TTC549 (cell line): Measurements from ENCODE around the gene CHKA.

ENCODE experiments used
- FAIRE-seq: peaks from 2 replicates; lab custom pipeline; 2012; peaks lifted over from hg19 to GRCh38; lab: Jason Lieb, UNC

Gene CHKA

DNA sequence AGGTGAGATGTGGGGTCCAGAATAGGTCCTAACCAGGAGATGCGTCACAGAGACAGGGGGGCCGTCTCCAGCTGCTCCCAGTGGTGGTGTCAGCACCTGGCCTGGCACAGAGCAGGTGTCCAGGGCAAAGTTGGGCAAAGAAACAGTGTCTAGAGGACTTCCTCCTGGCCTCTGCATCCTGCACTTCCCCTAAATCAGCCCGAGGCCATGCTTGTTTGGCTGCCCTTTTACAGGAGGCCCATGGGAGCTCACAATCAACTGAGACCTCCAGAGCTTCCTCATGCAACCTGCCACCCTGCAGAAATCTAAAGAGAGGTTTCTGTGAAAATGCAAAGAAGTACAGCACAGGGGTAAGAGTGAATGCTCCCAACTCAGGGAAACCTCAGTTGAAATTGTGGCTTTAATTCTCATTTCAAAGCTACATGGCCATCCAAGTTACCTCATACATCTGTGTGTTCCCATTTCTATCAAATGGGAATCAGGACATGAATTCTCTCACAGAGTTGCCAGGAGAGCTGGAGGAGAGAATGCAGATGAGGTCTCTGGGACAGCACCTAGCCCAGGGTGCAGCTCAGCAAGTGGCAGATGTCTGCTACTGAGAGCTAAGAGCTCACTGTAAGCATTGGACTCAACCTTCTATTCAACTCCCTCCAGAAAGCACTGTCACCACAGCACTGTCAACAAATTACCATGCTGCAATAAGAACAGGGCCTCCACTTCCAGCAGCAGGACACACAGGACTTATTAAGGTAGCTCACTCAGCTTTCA, 49.7 kb downstream of the CHKA start:
- FAIRE-seq = no peak

GRCh38 chr11:68067991-68068390, 53.2 kb downstream of the CHKA start:
- FAIRE-seq = no peak

- FAIRE-seq = no peak
Measured at GRCh38 chr11:68066742-68067141, 54.4 kb downstream of the CHKA start.

DNA sequence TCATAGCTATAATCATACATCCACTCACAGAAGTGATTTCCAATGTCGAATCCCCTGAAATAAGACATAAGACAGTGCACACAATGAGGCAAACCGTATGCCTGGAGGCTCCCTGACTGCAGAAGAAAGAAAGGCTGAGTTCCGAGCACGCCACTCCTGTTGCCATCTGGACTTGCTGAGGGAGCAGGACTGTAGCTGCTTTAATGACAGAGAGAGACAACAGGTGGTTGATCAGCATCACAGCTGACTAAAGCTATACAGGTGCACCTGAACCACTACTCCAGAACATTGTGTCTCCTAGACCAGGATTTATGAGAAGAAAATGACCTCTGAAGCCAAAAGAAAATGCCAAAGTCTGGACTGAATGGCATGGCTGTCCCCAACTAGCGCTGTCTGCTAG, 55.3 kb downstream of the CHKA start:
- no peak for FAIRE-seq

- no peak for FAIRE-seq
Measured at GRCh38 chr11:68064926-68065325, 56.3 kb downstream of the CHKA start.

DNA sequence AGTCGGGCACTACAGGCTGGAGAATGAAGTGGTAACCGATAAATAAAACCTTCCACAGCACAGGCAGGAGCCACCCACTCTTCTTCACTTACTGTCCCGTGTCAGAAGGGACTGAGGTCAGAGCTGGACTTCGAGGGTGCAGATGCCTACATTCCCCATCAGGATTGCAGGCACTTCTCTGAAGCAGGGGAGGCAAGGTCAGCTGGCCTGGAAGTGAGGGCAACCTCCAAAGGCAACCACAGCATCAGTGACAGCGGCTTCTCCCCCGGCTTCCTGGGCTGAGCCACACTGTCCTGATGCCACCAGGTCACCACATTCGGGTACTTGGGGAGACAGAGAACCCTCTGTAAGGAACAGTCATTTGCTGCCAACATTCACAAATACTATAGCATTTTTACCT, 59.7 kb downstream of the CHKA start:
- FAIRE-seq = no peak

DNA sequence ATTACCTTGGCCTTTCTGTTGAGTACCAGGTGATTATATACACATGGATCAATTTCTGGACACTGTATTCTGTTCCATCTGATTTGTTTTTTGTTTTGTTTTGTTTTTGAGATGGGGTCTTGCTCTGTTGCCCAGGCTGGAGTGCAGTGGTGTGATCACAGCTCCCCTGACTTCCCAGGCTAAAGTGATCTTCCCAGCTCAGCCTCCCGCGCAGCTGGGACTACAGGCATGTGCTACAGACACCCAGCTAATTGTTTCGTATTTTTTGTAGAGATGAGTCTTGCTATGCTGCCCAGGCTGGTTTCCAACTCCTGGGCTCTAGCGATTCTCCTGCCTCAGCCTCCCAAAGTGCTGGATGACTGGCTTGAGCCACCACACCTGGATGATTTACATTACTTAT, 63.4 kb downstream of the CHKA start:
- no peak for FAIRE-seq

- FAIRE-seq = no peak
Measured at GRCh38 chr11:68056317-68057285, 64.6 kb downstream of the CHKA start.

DNA sequence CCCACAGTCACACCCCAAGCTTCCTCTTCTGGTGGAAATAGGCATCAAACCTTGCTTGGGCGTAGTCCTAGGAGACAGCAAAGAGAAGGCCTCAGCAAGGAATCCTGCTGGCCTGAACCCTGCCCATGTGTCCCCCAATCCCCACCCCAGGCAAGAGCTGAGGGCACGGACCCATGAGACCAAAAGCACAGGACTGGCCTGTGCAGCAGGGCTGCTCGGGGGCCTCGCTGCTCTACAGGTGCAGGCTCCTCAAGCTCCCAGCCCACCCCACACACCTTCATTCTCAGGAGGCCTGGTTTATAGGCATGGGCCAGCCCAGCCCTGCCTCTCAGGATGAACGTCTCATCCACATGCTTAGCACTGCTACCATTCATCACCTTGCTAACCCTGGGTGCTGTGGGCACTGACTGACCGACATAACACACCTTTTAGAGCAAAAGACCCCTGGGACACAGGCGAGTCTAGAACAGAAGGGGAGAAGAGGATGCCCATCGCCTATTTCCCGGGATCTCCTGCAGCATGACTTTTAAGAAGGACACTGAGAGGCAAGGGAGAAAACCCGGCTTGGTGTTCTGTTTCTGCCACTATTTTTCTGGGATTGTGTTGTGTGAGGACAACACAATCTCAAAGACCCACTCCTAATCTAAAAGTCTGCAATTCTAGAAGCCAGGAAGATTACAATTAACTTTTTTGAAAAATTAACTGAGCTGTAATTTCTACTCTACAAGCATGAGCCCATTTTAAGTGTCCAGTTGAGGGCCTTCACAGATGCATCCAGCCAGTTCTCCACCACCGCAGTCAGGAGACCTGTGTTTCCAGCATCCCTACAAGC, 67.0 kb downstream of the CHKA start:
- no peak for FAIRE-seq

- no peak for FAIRE-seq
Measured at GRCh38 chr11:68053117-68053516, 68.1 kb downstream of the CHKA start.

GRCh38 chr11:68052137-68052873, 68.9 kb downstream of the CHKA start:
- FAIRE-seq = no peak

- FAIRE-seq = no peak
Measured at GRCh38 chr11:68051191-68052136, 69.7 kb downstream of the CHKA start.

- FAIRE-seq = no peak
Measured at GRCh38 chr11:68050371-68050841, 70.8 kb downstream of the CHKA start.

GRCh38 chr11:68049509-68050370, 71.4 kb downstream of the CHKA start:
- FAIRE-seq = no peak

DNA sequence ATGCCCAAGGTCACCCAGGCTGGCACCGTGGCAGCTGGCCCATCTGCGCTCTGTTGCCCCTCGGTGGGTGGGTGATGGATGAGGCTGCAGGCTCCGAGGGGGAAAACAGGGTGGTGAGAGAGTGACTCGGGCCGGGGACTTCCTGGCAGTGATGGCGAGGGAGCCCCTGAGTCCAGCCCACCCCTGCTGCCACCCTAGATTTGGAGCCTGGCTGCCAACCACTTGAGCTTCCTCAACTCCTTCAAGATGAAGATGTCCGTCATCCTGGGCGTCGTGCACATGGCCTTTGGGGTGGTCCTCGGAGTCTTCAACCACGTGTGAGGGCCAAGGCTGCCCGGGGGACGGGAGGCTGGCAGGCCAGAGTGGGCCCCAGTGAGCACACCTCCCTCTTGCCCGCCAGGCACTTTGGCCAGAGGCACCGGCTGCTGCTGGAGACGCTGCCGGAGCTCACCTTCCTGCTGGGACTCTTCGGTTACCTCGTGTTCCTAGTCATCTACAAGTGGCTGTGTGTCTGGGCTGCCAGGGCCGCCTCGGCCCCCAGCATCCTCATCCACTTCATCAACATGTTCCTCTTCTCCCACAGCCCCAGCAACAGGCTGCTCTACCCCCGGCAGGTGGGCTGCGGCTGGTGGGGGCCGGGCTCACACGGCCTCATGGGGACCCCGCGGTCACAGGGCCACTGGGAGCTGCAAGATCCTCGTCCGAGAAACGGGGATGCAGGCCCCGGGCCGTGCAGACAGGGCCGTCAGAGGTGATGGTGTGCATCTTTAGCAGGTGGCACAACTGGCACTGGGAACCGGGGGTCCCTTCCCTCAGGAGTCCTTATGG, 72.3 kb downstream of the CHKA start:
- FAIRE-seq = no peak

DNA sequence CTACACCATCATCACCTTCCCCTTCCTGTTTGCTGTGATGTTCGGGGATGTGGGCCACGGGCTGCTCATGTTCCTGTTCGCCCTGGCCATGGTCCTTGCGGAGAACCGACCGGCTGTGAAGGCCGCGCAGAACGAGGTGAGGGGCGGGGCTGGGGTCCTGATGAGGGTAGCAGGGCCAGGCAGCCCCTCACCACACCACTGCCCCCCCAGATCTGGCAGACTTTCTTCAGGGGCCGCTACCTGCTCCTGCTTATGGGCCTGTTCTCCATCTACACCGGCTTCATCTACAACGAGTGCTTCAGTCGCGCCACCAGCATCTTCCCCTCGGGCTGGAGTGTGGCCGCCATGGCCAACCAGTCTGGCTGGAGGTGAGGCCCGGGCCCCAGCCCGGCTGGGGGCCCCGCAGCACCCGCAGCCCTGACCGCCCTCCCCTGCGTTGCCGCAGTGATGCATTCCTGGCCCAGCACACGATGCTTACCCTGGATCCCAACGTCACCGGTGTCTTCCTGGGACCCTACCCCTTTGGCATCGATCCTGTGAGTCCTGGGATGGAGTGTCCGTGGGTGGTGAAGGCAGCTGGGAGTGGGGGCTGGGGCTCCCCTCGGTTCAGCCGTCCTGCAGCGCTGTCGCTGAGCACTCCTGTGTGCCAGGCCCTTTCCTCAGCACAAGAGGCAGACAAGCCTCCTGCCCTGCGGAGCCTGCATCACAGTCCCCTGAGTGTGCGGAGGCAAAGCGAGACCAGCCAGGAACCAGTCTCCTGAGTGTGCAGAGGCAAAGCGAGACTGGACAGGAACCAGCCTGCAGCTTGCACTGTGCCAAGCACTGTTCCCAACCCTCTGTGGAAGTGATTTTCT, 73.5 kb downstream of the CHKA start:
- FAIRE-seq = no peak

GRCh38 chr11:68044898-68045351, 76.3 kb downstream of the CHKA start:
- FAIRE-seq = no peak
